Epithelial cell of proximal tubule (primary cell): ENCODE results near the gene NECAB2. TPM values are rescaled to one million over a fixed set of nuclear protein-coding genes. Genes with fewer than 3 reads are reported as not detected.

Experiments used
- DNase-seq: peaks from one replicate; pipeline ENCODE4 v3.0.0-alpha.2; 2011; ENCODE audit warnings: low read depth
- H3K4me3 ChIP-seq: 2 replicates; pipeline ENCODE4 v1.5.1; 2011; ENCODE audit warnings: low read depth, mild to moderate bottlenecking, low read length
- CTCF ChIP-seq: conservative IDR thresholded peaks from 2 replicates; pipeline ENCODE4 v1.5.1; 2012; ENCODE audit warnings: low read depth, mild to moderate bottlenecking, low read length
- total RNA-seq: library from RNA; depleted of rRNA; stranded (reverse); fragments of >200 nt; gene quantifications from 2 replicates; pipeline ENCODE4 v1.2.3, GENCODE V29; 2015

The NECAB2 gene
- total RNA-seq, 1 donor from 2014 or later: not detected

GRCh38 chr16:84052071-84052622 lies 84.1 kb downstream of the NECAB2 start:
- DNase-seq: no peak
- no peak overlapping the region for H3K4me3 ChIP-seq
- no peak for TF ChIP-seq CTCF

Other genes with a start within 250 kb of the NECAB2 start
- gene HSBP1, start 160.3 kb upstream of the NECAB2 start, total RNA-seq: 80.5 and 119 TPM in 2 replicates
- 2.9 TPM in 2 replicates for gene MLYCD, start 69.1 kb upstream of the NECAB2 start, total RNA-seq
- 3.7 and 6.1 TPM in 2 replicates for gene OSGIN1, start 15.0 kb upstream of the NECAB2 start, total RNA-seq
- not detected in 2 replicates for gene SLC38A8, start 74.6 kb downstream of the NECAB2 start, total RNA-seq
- 56.2 and 76.3 TPM in 2 replicates for gene MBTPS1, start 148.7 kb downstream of the NECAB2 start, total RNA-seq
- 17.0 and 23.3 TPM in 2 replicates for gene HSDL1, start 176.9 kb downstream of the NECAB2 start, total RNA-seq
- gene DNAAF1, start 177.1 kb downstream of the NECAB2 start, total RNA-seq: not detected in 2 replicates
- 30.4 and 31.9 TPM in 2 replicates for gene TAF1C, start 218.8 kb downstream of the NECAB2 start, total RNA-seq
- not detected in 2 replicates for gene ADAD2, start 222.9 kb downstream of the NECAB2 start, total RNA-seq